ENCODE measurements around the gene TSEN54. TPM values are rescaled to one million over a fixed set of nuclear protein-coding genes. Genes with fewer than 3 reads are reported as not detected.

TSEN54 gene
- total RNA-seq, 1 experiment from 2014 or later, result 74.5 TPM

DNA sequence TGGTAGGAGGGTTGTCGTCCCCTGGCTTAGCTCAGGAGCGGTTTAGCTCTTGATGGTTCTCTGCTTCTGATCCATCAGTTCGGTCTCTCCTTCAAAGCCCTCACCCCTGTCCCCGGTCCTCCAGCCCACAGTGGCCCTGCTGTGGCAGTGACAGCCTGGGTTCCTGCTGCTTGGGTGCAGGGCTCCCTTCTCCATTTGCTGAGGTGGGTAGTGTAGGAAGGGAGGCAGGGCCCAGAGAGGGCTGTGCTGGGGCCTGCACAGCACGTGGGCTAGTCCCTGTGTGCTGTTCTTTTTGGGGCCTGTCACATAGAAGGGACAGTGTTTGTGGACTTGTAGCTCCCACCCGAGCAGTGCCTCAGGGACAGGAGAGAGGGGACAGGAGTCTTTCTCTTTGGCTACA is 41.6 kb upstream of the TSEN54 start:
- peaks cover 10% of the 10 kb centered on the region for H3K4me1 ChIP-seq
- ChIA-PET CTCF (no interaction called here), POLR2A (no interaction called here)
- no peaks in the 10 kb centered on the region for H3K9me3 ChIP-seq
- Mint-ChIP-seq H3K27ac (ENCODE audit: unreplicated experiment) (no peak overlapping the region), H3K9me3 (ENCODE audit: unreplicated experiment) (no peaks in the 10 kb centered on the region), H3K4me3 (ENCODE audit: unreplicated experiment) (no peak overlapping the region), H3K36me3 (ENCODE audit: insufficient read depth, unreplicated experiment) (peaks cover 8% of the 10 kb centered on the region), H3K4me1 (ENCODE audit: low read depth, unreplicated experiment) (peaks cover 12% of the 10 kb centered on the region), H3K27me3 (ENCODE audit: insufficient read depth, unreplicated experiment) (no peaks in the 10 kb centered on the region)
- BruUV-seq (replicated peaks), result no TSS peak
- no peaks in the 10 kb centered on the region; the same call in 1 of the 2 replicates for H3K36me3 ChIP-seq (ENCODE audit: control insufficient read depth, insufficient read depth, low read length)
- no peak for DNase-seq
- no peaks in the 10 kb centered on the region for H3K27me3 ChIP-seq (replicated peaks; ENCODE audit: control insufficient read depth, insufficient read depth, low read length)
- H3K4me3 ChIP-seq (ENCODE audit: low read depth, low read length), result no peak overlapping the region
- intact Hi-C loops (cut with micrococcal nuclease; ENCODE audit: unreplicated experiment), result no loop called here
- TF ChIP-seq, protein P1, sequence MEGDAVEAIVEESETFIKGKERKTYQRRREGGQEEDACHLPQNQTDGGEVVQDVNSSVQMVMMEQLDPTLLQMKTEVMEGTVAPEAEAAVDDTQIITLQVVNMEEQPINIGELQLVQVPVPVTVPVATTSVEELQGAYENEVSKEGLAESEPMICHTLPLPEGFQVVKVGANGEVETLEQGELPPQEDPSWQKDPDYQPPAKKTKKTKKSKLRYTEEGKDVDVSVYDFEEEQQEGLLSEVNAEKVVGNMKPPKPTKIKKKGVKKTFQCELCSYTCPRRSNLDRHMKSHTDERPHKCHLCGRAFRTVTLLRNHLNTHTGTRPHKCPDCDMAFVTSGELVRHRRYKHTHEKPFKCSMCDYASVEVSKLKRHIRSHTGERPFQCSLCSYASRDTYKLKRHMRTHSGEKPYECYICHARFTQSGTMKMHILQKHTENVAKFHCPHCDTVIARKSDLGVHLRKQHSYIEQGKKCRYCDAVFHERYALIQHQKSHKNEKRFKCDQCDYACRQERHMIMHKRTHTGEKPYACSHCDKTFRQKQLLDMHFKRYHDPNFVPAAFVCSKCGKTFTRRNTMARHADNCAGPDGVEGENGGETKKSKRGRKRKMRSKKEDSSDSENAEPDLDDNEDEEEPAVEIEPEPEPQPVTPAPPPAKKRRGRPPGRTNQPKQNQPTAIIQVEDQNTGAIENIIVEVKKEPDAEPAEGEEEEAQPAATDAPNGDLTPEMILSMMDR (IDR thresholded peaks at IDR 0.05; ENCODE audit: insufficient read depth in 1 of 2, low read depth in 1 of 2, low read length in 1 of 2, severe bottlenecking in 1 of 2, unreplicated experiment in 1 of 2), result no peak

DNA sequence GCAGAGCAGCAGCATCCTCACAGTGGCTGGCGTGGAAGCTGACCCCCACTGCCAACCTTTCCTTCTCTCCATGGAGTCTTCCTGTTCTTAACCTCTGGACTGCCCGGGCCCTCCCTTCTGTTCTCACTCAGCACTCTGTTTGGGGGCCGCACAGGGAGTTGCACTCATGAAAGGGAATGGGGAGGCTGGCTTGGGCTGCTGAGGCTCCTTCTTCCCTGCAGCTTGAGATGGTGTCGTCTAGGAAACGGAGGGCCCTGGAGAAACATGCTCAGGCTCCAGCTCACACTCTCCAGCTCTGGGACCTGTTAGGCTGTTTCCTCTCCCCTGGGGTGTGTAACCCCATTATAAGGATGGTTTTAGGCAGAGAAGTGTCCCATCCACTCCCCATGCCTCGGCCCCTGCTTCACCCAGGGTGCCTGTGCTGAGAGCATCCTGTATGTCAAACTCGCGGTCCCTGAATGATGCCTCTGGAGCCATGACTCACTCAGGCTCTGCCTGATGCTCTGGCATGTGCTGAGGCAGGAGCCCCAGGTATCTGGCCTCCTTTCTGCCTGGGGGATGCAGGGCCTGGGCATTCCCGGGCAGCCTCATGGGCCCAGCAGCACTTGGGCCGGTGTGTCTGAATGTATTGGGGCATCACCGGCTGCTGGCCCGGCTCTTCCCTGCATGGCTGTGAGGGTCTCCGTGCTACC is 41.0 kb upstream of the TSEN54 start:
- H3K4me1 Mint-ChIP-seq (ENCODE audit: low read depth, unreplicated experiment), result peaks cover 18% of the 10 kb centered on the region
- H3K27me3 Mint-ChIP-seq (ENCODE audit: insufficient read depth, unreplicated experiment), result no peaks in the 10 kb centered on the region
- no peak overlapping the region for H3K4me3 ChIP-seq (ENCODE audit: low read depth, low read length)
- TF ChIP-seq, protein P1 (IDR thresholded peaks at IDR 0.05; ENCODE audit: insufficient read depth in 1 of 2, low read depth in 1 of 2, low read length in 1 of 2, severe bottlenecking in 1 of 2, unreplicated experiment in 1 of 2), result no peak
- ChIA-PET CTCF (no interaction called here), POLR2A (no interaction called here)
- peak in 1 of 2 experiments; percentile 29 for DNase-seq
- no peak overlapping the region for H3K4me3 Mint-ChIP-seq (ENCODE audit: unreplicated experiment)
- no peaks in the 10 kb centered on the region for H3K9me3 ChIP-seq
- H3K27me3 ChIP-seq (replicated peaks; ENCODE audit: control insufficient read depth, insufficient read depth, low read length), result no peaks in the 10 kb centered on the region
- no peaks in the 10 kb centered on the region; the same call in 1 of the 2 replicates for H3K36me3 ChIP-seq (ENCODE audit: control insufficient read depth, insufficient read depth, low read length)
- intact Hi-C loops (cut with micrococcal nuclease; ENCODE audit: unreplicated experiment), result no loop called here
- H3K36me3 Mint-ChIP-seq (ENCODE audit: insufficient read depth, unreplicated experiment), result peaks cover 8% of the 10 kb centered on the region
- BruUV-seq (replicated peaks), result no TSS peak
- H3K4me1 ChIP-seq, result peaks cover 11% of the 10 kb centered on the region
- no peaks in the 10 kb centered on the region for H3K9me3 Mint-ChIP-seq (ENCODE audit: unreplicated experiment)
- no peak overlapping the region for H3K27ac Mint-ChIP-seq (ENCODE audit: unreplicated experiment)

DNA sequence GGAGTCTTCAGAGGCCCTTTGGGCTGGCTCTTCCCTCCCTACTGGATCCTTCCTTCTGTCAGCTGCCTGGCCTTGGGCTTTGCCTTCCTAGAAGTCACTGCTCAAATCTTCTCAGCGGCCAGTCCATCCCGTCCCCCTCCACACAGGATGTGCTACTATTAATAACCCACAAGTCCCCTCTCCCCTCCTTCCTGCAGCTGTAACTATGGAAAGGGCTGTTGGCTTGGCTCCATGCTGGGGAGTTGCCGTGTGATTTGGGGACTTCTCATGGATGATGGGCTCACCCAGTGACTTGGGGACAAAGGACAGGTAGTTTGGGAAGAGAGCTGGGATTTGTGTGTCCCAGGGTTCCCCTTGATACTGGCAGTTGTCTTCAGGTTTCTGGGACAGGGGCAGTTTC is 40.5 kb upstream of the TSEN54 start:
- CTCF ChIA-PET, result no interaction called here
- no TSS peak for BruUV-seq (replicated peaks)
- TF ChIP-seq, protein P1 (IDR thresholded peaks at IDR 0.05; ENCODE audit: insufficient read depth in 1 of 2, low read depth in 1 of 2, low read length in 1 of 2, severe bottlenecking in 1 of 2, unreplicated experiment in 1 of 2), result no peak
- H3K9me3 ChIP-seq, result no peaks in the 10 kb centered on the region
- intact Hi-C loops (cut with micrococcal nuclease; ENCODE audit: unreplicated experiment), result no loop called here
- no peaks in the 10 kb centered on the region for H3K27me3 Mint-ChIP-seq (ENCODE audit: insufficient read depth, unreplicated experiment)
- H3K4me3 Mint-ChIP-seq (ENCODE audit: unreplicated experiment), result no peak overlapping the region
- POLR2A ChIA-PET, result no interaction called here
- peaks cover 24% of the 10 kb centered on the region for H3K4me1 Mint-ChIP-seq (ENCODE audit: low read depth, unreplicated experiment)
- H3K36me3 ChIP-seq (ENCODE audit: control insufficient read depth, insufficient read depth, low read length), result no peaks in the 10 kb centered on the region; the same call in 1 of the 2 replicates
- DNase-seq, result no peak
- peaks cover 17% of the 10 kb centered on the region for H3K4me1 ChIP-seq
- no peaks in the 10 kb centered on the region for H3K27me3 ChIP-seq (replicated peaks; ENCODE audit: control insufficient read depth, insufficient read depth, low read length)
- H3K9me3 Mint-ChIP-seq (ENCODE audit: unreplicated experiment), result no peaks in the 10 kb centered on the region
- H3K27ac Mint-ChIP-seq (ENCODE audit: unreplicated experiment), result no peak overlapping the region
- H3K4me3 ChIP-seq (ENCODE audit: low read depth, low read length), result no peak overlapping the region
- H3K36me3 Mint-ChIP-seq (ENCODE audit: insufficient read depth, unreplicated experiment), result peaks cover 8% of the 10 kb centered on the region

Data from Caco-2 (cell line).